Fibroblast of lung (primary cell): ENCODE results near the gene FGFR2. TPM values are rescaled to one million over a fixed set of nuclear protein-coding genes. Genes with fewer than 3 reads are reported as not detected.

Experiments used
- DNase-seq, 2 donors: peaks; one replicate each; pipeline versions ENCODE4 v3.0.0 to v3.0.0-alpha.2; 2010; ENCODE audit warnings: low read depth in 2 of 2
- H2AFZ ChIP-seq: 2 replicates; pipeline ENCODE4 v1.5.1; 2012; ENCODE audit warnings: low read length, control low read depth, inconsistent platforms
- H3K27ac ChIP-seq: 2 replicates; pipeline ENCODE4 v1.5.1; 2011; ENCODE audit warnings: low read length, control low read depth; ENCODE audit not compliant: insufficient read depth
- H3K27me3 ChIP-seq: 2 replicates; pipeline ENCODE4 v1.5.1; 2011; ENCODE audit warnings: mild to moderate bottlenecking, low read length; ENCODE audit not compliant: control insufficient read depth, insufficient read depth
- H3K36me3 ChIP-seq: 2 replicates; pipeline ENCODE4 v1.5.1; 2011; ENCODE audit warnings: low read length; ENCODE audit not compliant: control insufficient read depth, insufficient read depth
- H3K4me1 ChIP-seq: 2 replicates; pipeline ENCODE4 v1.5.1; 2011; ENCODE audit warnings: low read length; ENCODE audit not compliant: control insufficient read depth, insufficient read depth; ENCODE audit errors: extremely low read depth
- H3K4me2 ChIP-seq: 2 replicates; pipeline ENCODE4 v1.5.1; 2011; ENCODE audit warnings: low read length, control low read depth; ENCODE audit not compliant: insufficient read depth; ENCODE audit errors: extremely low read depth
- H3K4me3 ChIP-seq, 4 experiments: fragments of 200-600 bp in 1 of 4; sonication (generic) in 1 of 4; replicated peaks in 1 of 4; 2 replicates each; pipeline ENCODE4 v1.5.1; 2011 to 2016; ENCODE audit warnings: low read length in 4 of 4, low read depth in 3 of 4, mild to moderate bottlenecking in 3 of 4, control low read depth in 2 of 4, inconsistent platforms in 1 of 4, mixed read lengths in 1 of 4; ENCODE audit not compliant: insufficient read depth in 1 of 4; ENCODE audit errors: control extremely low read depth in 1 of 4
- H3K79me2 ChIP-seq: 2 replicates; pipeline ENCODE4 v1.5.1; 2012; ENCODE audit warnings: mild to moderate bottlenecking, low read length, inconsistent platforms; ENCODE audit not compliant: control insufficient read depth, insufficient read depth
- H3K9ac ChIP-seq: 2 replicates; pipeline ENCODE4 v1.5.1; 2011; ENCODE audit warnings: mild to moderate bottlenecking, low read length, control low read depth; ENCODE audit not compliant: insufficient read depth
- H3K9me3 ChIP-seq: 2 replicates; pipeline ENCODE4 v1.5.1; 2012; ENCODE audit warnings: low read depth, low read length; ENCODE audit not compliant: control insufficient read depth, insufficient read depth
- H4K20me1 ChIP-seq: 2 replicates; pipeline ENCODE4 v1.5.1; 2011; ENCODE audit warnings: low read length; ENCODE audit not compliant: control insufficient read depth, insufficient read depth; ENCODE audit errors: extremely low read depth
- CTCF ChIP-seq, 2 donors: IDR thresholded peaks in 1 of 2; conservative IDR thresholded peaks in 1 of 2; 1 replicate in 1 of 2; 2 replicates in 1 of 2; pipeline ENCODE4 v1.5.1; 2011 to 2012; ENCODE audit warnings: low read length in 2 of 2, control low read depth in 1 of 2, inconsistent platforms in 1 of 2, low read depth in 1 of 2, mild to moderate bottlenecking in 1 of 2
- EZH2 ChIP-seq: IDR thresholded peaks from 2 replicates; pipeline ENCODE4 v1.5.1; 2012; ENCODE audit warnings: low read length, control low read depth, mild to moderate bottlenecking; ENCODE audit errors: missing control alignments
- polyA plus RNA-seq, 2 donors: library from polyadenylated mRNA; depleted of rRNA in 1 of 2; stranded (reverse) in 1 of 2; unstranded in 1 of 2; fragments of >200 nt; gene quantifications; 2 replicates each; pipeline ENCODE4 v1.2.1, GENCODE V29; 2011 to 2012; ENCODE audit warnings: missing spikeins in 1 of 2
- total RNA-seq: library from RNA; depleted of rRNA; stranded (reverse); fragments of >200 nt; gene quantifications from 2 replicates; pipeline ENCODE4 v1.2.1, GENCODE V29; 2014

The FGFR2 gene
- total and polyA plus RNA-seq, 2 donors (not counting 1 experiment from before 2014, with no cell fraction given): 0.10 to 0.17 TPM

DNA sequence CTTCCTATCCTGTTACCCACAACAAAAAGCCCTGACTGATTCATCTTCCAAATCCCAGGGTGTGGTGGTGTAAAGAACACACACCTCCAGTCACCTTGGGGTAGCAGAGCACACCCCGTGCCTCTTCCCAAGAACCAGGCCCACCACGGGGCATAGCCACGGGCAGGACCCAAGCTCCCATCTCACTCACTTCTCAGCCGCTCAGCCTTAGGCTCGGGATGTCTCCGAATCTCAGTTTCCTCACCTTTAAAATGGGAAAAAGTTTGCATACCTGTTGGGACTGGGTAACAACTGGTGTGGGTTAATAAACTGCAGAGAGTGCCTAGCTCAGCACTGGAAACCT is 139.0 kb downstream of the FGFR2 start:
- no peaks in the 10 kb centered on the region for H4K20me1 ChIP-seq
- H3K27me3 ChIP-seq: no peaks in the 10 kb centered on the region
- H3K79me2 ChIP-seq: no peaks in the 10 kb centered on the region
- H3K4me2 ChIP-seq: no peak overlapping the region
- H3K4me3 ChIP-seq: no peak overlapping the region
- DNase-seq: no peak
- no peaks in the 10 kb centered on the region for H3K36me3 ChIP-seq
- no peaks in the 10 kb centered on the region for H3K9me3 ChIP-seq
- H3K27ac ChIP-seq: no peak overlapping the region
- no peak overlapping the region for H2AFZ ChIP-seq
- no peak overlapping the region for H3K9ac ChIP-seq
- TF ChIP-seq CTCF (conservative IDR thresholded peaks at IDR 0.05 in 1 of 2, IDR thresholded peaks at IDR 0.05 in 1 of 2; ENCODE audit: low read depth in 1 of 2, low read length in 2 of 2) (no peak), EZH2 (no peak)
- no peaks in the 10 kb centered on the region for H3K4me1 ChIP-seq

DNA sequence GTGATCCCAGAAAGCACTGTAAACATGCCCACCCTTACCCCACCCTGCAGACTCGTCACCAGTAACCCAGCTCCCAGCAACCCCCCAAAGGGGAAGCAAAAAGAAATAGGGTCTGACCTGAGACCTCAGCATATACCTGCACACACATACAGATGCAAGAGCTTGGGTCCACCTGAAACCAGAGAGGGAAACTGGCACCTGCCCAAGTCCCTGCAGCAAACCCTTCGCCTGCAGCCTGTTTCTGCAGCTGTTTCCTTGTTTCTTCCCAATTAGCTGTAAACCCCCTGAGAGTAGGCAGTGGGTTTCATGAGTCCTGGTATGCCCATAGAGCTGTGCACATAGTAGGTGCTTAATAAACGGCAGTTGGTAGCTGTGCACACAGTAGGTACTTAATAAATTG is 140.5 kb downstream of the FGFR2 start:
- H4K20me1 ChIP-seq: no peaks in the 10 kb centered on the region
- TF ChIP-seq CTCF (conservative IDR thresholded peaks at IDR 0.05 in 1 of 2, IDR thresholded peaks at IDR 0.05 in 1 of 2; ENCODE audit: low read depth in 1 of 2, low read length in 2 of 2) (no peak), EZH2 (no peak)
- H3K36me3 ChIP-seq: no peaks in the 10 kb centered on the region
- no peak overlapping the region for H3K4me2 ChIP-seq
- H3K9me3 ChIP-seq: no peaks in the 10 kb centered on the region
- H3K27ac ChIP-seq: no peak overlapping the region
- H2AFZ ChIP-seq: no peak overlapping the region
- H3K27me3 ChIP-seq: no peaks in the 10 kb centered on the region
- no peak overlapping the region for H3K4me3 ChIP-seq
- no peak for DNase-seq
- H3K79me2 ChIP-seq: no peaks in the 10 kb centered on the region
- no peak overlapping the region for H3K9ac ChIP-seq
- no peaks in the 10 kb centered on the region for H3K4me1 ChIP-seq

DNA sequence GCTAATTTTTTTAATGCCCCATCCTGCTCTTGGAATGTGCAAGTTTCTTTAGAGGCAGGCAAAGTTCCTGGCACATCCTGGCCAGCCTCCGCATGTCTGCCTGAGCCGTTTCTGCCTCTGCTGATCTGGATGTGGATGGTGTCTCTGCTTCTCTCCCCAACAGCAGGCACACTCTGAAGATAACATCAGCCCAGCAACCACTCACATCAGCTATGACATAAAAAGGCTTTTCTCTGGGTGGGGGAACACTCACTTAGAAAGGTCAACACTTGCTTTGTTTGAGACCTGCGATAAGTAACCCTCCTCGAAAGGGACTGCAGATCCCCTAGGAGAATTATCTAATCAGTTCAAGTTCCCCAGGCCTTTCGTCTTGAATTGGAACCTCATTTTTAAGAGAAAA is 142.9 kb downstream of the FGFR2 start:
- H2AFZ ChIP-seq: no peak overlapping the region
- no peaks in the 10 kb centered on the region for H3K4me1 ChIP-seq
- TF ChIP-seq EZH2 (no peak), CTCF (conservative IDR thresholded peaks at IDR 0.05 in 1 of 2, IDR thresholded peaks at IDR 0.05 in 1 of 2; ENCODE audit: low read depth in 1 of 2, low read length in 2 of 2) (no peak)
- H3K27ac ChIP-seq: no peak overlapping the region
- H3K36me3 ChIP-seq: no peaks in the 10 kb centered on the region
- no peak overlapping the region for H3K4me3 ChIP-seq
- no peak for DNase-seq
- no peaks in the 10 kb centered on the region for H3K27me3 ChIP-seq
- no peak overlapping the region for H3K4me2 ChIP-seq
- no peaks in the 10 kb centered on the region for H3K79me2 ChIP-seq
- H3K9me3 ChIP-seq: no peaks in the 10 kb centered on the region
- no peak overlapping the region for H3K9ac ChIP-seq
- no peaks in the 10 kb centered on the region for H4K20me1 ChIP-seq
